ENCODE results near the gene RBM17.
A peak's percentile ranks its signal among the peaks of the same experiment; 100 is the strongest.

The RBM17 gene

GRCh38 chr10:6144406-6145165 is 55.8 kb downstream of the RBM17 start:
- H3K9ac ChIP-seq (ENCODE audit: low read depth, low read length), result peak overlapping the region; percentile 94
- H3K4me3 ChIP-seq (ENCODE audit: low read length), result peak overlapping the region; percentile 83
- no peaks in the 10 kb centered on the region for H3K27me3 ChIP-seq (ENCODE audit: control insufficient read depth, insufficient read depth, low read length)
- peak overlapping the region; percentile 97 for H3K4me2 ChIP-seq (ENCODE audit: low read length)
- no peaks in the 10 kb centered on the region for H3K9me3 ChIP-seq (replicated peaks; ENCODE audit: low read length)
- no peaks in the 10 kb centered on the region for H3K36me3 ChIP-seq (ENCODE audit: insufficient read depth, low read length)
- H3K4me1 ChIP-seq (ENCODE audit: control insufficient read depth, insufficient read depth, low read length), result peaks cover 41% of the 10 kb centered on the region

- peaks cover 40% of the 10 kb centered on the region for H3K4me1 ChIP-seq (ENCODE audit: control insufficient read depth, insufficient read depth, low read length)
- peak overlapping the region; percentile 97 for H3K4me2 ChIP-seq (ENCODE audit: low read length)
- peak overlapping the region; percentile 83 for H3K4me3 ChIP-seq (ENCODE audit: low read length)
- H3K9ac ChIP-seq (ENCODE audit: low read depth, low read length), result peak overlapping the region; percentile 94
- no peaks in the 10 kb centered on the region for H3K9me3 ChIP-seq (replicated peaks; ENCODE audit: low read length)
- H3K27me3 ChIP-seq (ENCODE audit: control insufficient read depth, insufficient read depth, low read length), result no peaks in the 10 kb centered on the region
- H3K36me3 ChIP-seq (ENCODE audit: insufficient read depth, low read length), result no peaks in the 10 kb centered on the region
Observed at GRCh38 chr10:6145166-6145987, 56.5 kb downstream of the RBM17 start.

DNA sequence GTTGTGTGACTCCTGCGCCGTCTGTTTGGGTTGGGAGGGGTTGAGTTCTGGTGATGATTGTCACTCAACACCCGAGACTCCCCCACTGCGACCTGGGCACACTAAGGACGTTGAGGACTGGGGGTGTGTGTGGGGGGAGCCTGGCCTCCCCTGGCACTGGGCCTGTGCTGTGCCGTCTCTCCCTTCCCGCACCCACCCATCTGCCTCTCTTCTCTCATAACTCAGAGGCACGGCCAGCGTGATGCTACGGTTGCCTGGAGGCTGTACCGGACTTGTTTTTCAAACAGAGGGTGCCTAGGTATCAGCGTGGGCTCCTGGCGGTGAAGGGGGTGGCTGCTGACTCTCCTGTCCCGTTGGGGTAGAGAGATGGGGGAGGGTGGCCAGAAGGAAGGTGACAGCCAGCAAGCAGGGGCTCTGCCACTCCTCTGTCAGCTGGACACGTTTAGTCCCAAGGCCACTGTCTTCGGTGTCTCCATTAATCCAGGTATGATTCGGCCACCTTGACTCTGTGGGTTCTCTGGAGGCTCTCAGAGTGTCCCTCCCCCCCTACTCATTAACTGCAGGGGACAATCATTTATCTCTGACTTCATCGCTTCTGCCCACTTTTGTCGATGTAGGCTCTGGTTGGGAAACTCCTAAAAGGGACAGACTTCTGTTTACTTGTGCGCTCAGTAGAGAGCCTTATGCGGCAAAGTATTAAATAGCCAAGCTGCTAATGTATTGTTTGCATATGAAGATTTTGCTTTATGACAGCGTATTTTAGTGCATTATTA is 57.4 kb downstream of the RBM17 start:
- Histone ChIP-seq H3K27me3 (ENCODE audit: control insufficient read depth, insufficient read depth, low read length) (no peaks in the 10 kb centered on the region), H3K9ac (ENCODE audit: low read depth, low read length) (peak overlapping the region; percentile 94), H3K4me1 (ENCODE audit: control insufficient read depth, insufficient read depth, low read length) (peaks cover 36% of the 10 kb centered on the region), H3K9me3 (replicated peaks; ENCODE audit: low read length) (no peaks in the 10 kb centered on the region), H3K4me3 (ENCODE audit: low read length) (peak overlapping the region; percentile 83), H3K36me3 (ENCODE audit: insufficient read depth, low read length) (no peaks in the 10 kb centered on the region), H3K4me2 (ENCODE audit: low read length) (peak overlapping the region; percentile 97)

- Histone ChIP-seq H3K36me3 (ENCODE audit: insufficient read depth, low read length) (no peaks in the 10 kb centered on the region), H3K27me3 (ENCODE audit: control insufficient read depth, insufficient read depth, low read length) (no peaks in the 10 kb centered on the region), H3K4me1 (ENCODE audit: control insufficient read depth, insufficient read depth, low read length) (peaks cover 34% of the 10 kb centered on the region), H3K9ac (ENCODE audit: low read depth, low read length) (no peak overlapping the region), H3K4me3 (ENCODE audit: low read length) (no peak overlapping the region), H3K4me2 (ENCODE audit: low read length) (peak overlapping the region; percentile 97), H3K9me3 (replicated peaks; ENCODE audit: low read length) (no peaks in the 10 kb centered on the region)
Observed at GRCh38 chr10:6146921-6147320, 58.1 kb downstream of the RBM17 start.

- H3K9me3 ChIP-seq (replicated peaks; ENCODE audit: low read length), result no peaks in the 10 kb centered on the region
- no peaks in the 10 kb centered on the region for H3K27me3 ChIP-seq (ENCODE audit: control insufficient read depth, insufficient read depth, low read length)
- no peaks in the 10 kb centered on the region for H3K36me3 ChIP-seq (ENCODE audit: insufficient read depth, low read length)
- no peak overlapping the region for H3K4me2 ChIP-seq (ENCODE audit: low read length)
- H3K4me1 ChIP-seq (ENCODE audit: control insufficient read depth, insufficient read depth, low read length), result peaks cover 21% of the 10 kb centered on the region
- no peak overlapping the region for H3K9ac ChIP-seq (ENCODE audit: low read depth, low read length)
- no peak overlapping the region for H3K4me3 ChIP-seq (ENCODE audit: low read length)
Observed at GRCh38 chr10:6148251-6148701, 59.4 kb downstream of the RBM17 start.

DNA sequence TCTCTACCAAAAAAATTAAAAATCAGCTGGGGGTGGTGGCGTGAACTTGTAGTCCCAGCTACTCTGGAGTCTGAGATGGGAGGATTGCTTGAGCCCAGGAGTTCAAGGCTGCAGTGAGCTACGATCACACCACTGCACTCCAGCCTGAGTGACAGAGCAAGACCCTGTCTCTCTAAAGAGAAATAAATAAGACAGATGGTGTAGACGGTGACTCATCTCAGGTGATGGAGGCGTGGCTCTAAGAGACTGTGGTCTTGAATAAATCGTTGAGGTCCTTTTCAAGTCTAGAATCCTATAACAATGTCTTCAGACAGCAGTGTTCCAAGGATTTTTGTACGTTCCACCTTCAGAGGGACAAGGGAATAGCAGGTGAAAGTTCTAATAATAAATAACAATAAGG is 60.1 kb downstream of the RBM17 start:
- peaks cover 19% of the 10 kb centered on the region for H3K4me1 ChIP-seq (ENCODE audit: control insufficient read depth, insufficient read depth, low read length)

DNA sequence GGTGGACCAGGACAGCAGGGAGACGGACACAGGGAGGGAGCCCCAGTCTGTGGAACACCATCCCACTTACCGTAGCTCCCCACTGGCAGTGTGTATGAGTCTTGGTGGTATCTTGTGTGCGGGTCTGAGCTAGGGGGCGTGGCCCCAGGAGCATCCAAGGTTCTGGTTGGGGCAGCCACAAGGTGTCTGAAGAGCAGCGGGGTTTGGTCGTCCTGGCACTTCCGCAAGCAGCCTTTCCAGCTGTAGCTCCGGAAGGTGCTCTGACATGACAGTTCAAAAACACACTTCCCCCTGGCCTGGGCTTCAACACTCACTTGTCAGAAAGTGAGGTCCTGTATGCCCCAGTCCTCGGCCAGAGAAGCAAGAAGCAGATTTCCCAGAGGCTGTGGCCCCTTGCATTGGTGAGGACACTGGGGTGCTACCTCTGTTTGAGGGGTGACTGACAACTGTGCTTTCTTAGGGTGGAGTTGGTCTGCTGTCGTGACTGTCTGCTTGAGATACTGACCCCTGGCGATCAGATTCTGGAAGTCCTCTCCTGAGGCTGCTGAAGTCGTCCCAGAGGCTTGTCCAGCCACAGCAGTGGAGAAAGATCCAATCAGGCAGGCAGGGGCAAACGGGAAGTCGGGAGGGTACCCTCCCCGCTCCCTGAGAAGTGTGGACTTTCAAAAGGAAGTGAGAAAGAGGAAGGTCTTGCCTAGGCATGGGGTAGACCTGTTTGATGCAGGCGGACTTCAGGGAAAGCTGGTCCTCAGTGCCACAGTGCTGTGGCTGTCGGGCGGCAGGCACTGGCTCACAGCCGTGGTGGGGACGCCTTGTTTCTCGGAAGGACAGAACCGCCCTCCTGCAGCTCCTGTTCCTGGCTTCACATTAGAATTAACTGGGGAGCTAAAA is 62.5 kb downstream of the RBM17 start:
- Histone ChIP-seq H3K4me2 (ENCODE audit: low read length) (peak overlapping the region; percentile 55), H3K9me3 (replicated peaks; ENCODE audit: low read length) (no peaks in the 10 kb centered on the region), H3K4me3 (ENCODE audit: low read length) (no peak overlapping the region), H3K4me1 (ENCODE audit: control insufficient read depth, insufficient read depth, low read length) (peaks cover 6% of the 10 kb centered on the region), H3K9ac (ENCODE audit: low read depth, low read length) (peak overlapping the region; percentile 5), H3K36me3 (ENCODE audit: insufficient read depth, low read length) (no peaks in the 10 kb centered on the region), H3K27me3 (ENCODE audit: control insufficient read depth, insufficient read depth, low read length) (no peaks in the 10 kb centered on the region)

More for the DNA sequence above, 60.1 kb downstream of the RBM17 start:
- no peak overlapping the region for H3K9ac ChIP-seq (ENCODE audit: low read depth, low read length)
- no peaks in the 10 kb centered on the region for H3K36me3 ChIP-seq (ENCODE audit: insufficient read depth, low read length)
- no peaks in the 10 kb centered on the region for H3K9me3 ChIP-seq (replicated peaks; ENCODE audit: low read length)
- no peaks in the 10 kb centered on the region for H3K27me3 ChIP-seq (ENCODE audit: control insufficient read depth, insufficient read depth, low read length)
- no peak overlapping the region for H3K4me2 ChIP-seq (ENCODE audit: low read length)
- no peak overlapping the region for H3K4me3 ChIP-seq (ENCODE audit: low read length)

- Histone ChIP-seq H3K9ac (ENCODE audit: low read depth, low read length) (no peak overlapping the region), H3K4me3 (ENCODE audit: low read length) (no peak overlapping the region), H3K36me3 (ENCODE audit: insufficient read depth, low read length) (no peaks in the 10 kb centered on the region), H3K9me3 (replicated peaks; ENCODE audit: low read length) (no peaks in the 10 kb centered on the region), H3K27me3 (ENCODE audit: control insufficient read depth, insufficient read depth, low read length) (no peaks in the 10 kb centered on the region), H3K4me2 (ENCODE audit: low read length) (no peak overlapping the region), H3K4me1 (ENCODE audit: control insufficient read depth, insufficient read depth, low read length) (peaks cover 13% of the 10 kb centered on the region)
Observed at GRCh38 chr10:6153845-6154244, 65.0 kb downstream of the RBM17 start.

DNA sequence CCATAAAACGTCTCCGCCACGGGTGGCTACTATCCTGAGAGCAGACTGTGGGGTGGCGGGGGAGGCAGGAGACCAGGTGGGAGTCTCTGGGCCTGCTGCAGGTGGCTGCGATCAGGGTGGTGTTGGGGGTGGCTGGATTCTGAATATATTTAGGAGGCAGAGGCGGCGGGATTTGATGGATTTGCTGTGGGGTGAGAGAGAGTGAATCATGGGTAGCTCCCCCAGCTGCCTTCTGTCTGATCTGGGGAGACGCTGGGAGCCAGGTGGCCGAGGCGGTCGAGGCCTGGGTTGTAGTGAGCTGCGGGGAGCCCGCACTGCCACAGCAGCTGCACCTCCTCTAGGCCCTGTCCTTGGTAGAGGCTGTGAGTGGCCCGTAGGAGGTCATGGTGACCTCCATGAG is 65.7 kb downstream of the RBM17 start:
- Histone ChIP-seq H3K9ac (ENCODE audit: low read depth, low read length) (no peak overlapping the region), H3K27me3 (ENCODE audit: control insufficient read depth, insufficient read depth, low read length) (no peaks in the 10 kb centered on the region), H3K4me1 (ENCODE audit: control insufficient read depth, insufficient read depth, low read length) (peaks cover 13% of the 10 kb centered on the region), H3K36me3 (ENCODE audit: insufficient read depth, low read length) (no peaks in the 10 kb centered on the region), H3K4me2 (ENCODE audit: low read length) (no peak overlapping the region), H3K4me3 (ENCODE audit: low read length) (no peak overlapping the region), H3K9me3 (replicated peaks; ENCODE audit: low read length) (no peaks in the 10 kb centered on the region)

DNA sequence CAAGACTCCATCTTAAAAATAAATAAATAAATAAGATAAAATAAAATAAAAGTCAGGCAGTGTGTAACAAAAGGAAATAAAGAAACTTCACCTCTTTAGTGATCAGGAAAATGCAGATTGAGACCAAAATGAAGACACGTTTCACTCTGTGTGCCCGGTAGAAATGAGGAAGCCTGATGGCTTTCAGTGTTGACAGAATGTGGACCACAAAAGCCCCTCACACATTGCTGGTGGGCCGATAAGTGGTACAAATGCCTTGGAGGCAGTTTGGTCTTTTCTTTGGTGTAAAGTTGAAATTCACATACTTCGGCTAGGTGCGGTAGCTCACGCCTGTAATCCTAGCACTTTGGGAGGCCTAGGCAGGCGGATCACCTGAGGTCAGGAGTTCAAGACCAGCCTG is 69.4 kb downstream of the RBM17 start:
- Histone ChIP-seq H3K9ac (ENCODE audit: low read depth, low read length) (peak overlapping the region; percentile 48), H3K4me1 (ENCODE audit: control insufficient read depth, insufficient read depth, low read length) (peaks cover 12% of the 10 kb centered on the region), H3K27me3 (ENCODE audit: control insufficient read depth, insufficient read depth, low read length) (no peaks in the 10 kb centered on the region), H3K36me3 (ENCODE audit: insufficient read depth, low read length) (no peaks in the 10 kb centered on the region), H3K4me3 (ENCODE audit: low read length) (no peak overlapping the region), H3K4me2 (ENCODE audit: low read length) (no peak overlapping the region), H3K9me3 (replicated peaks; ENCODE audit: low read length) (no peaks in the 10 kb centered on the region)

Measured in skeletal muscle satellite cell (primary cell).